HL-60 (cell line): ENCODE data around the gene ATXN7L1.

ENCODE experiments used
- DNase-seq, 2 experiments: peaks; one replicate each; pipeline ENCODE4 v3.0.0-alpha.2; 2010 to 2020; ENCODE audit warnings: low read depth in 1 of 2, low spot score in 1 of 2
- H3K27ac ChIP-seq: fragments of 250-450 bp; sonication (Bioruptor Pico); replicated peaks from 2 replicates; pipeline ENCODE4 v1.5.1; 2020; ENCODE audit warnings: mild to moderate bottlenecking, moderate library complexity
- H3K27me3 ChIP-seq: fragments of 250-450 bp; sonication (Bioruptor Pico); 2 replicates; pipeline ENCODE4 v1.5.1; 2021; ENCODE audit warnings: mild to moderate bottlenecking, moderate library complexity; ENCODE audit not compliant: insufficient read depth, poor library complexity, severe bottlenecking
- H3K4me3 ChIP-seq: replicated peaks from 2 replicates; pipeline ENCODE4 v1.5.1; 2011; ENCODE audit warnings: mild to moderate bottlenecking, control low read depth, low read length; ENCODE audit not compliant: insufficient read depth
- CTCF ChIP-seq: IDR thresholded peaks from one replicate; pipeline ENCODE4 v1.5.1; 2011; ENCODE audit warnings: low read length, control low read depth, inconsistent platforms; ENCODE audit not compliant: insufficient read depth
- GABPA ChIP-seq: IDR thresholded peaks from 2 replicates; pipeline ENCODE4 v1.6.1; 2012; ENCODE audit warnings: low read depth
- POLR2AphosphoS5 ChIP-seq: IDR thresholded peaks from 2 replicates; pipeline ENCODE4 v1.6.1; 2012; ENCODE audit warnings: low read depth
- REST ChIP-seq: IDR thresholded peaks from 2 replicates; pipeline ENCODE4 v1.6.1; 2012; ENCODE audit warnings: low read depth; ENCODE audit not compliant: insufficient replicate concordance
- SPI1 ChIP-seq: IDR thresholded peaks from 2 replicates; pipeline ENCODE4 v1.6.1; 2012; ENCODE audit warnings: low read depth, mild to moderate bottlenecking, borderline replicate concordance

ATXN7L1 gene

GRCh38 chr7:105654095-105654686, 222.2 kb downstream of the ATXN7L1 start:
- no peak for TF ChIP-seq REST
- no peak overlapping the region for H3K27ac ChIP-seq
- no peak for DNase-seq
- no peak overlapping the region for H3K4me3 ChIP-seq
- H3K27me3 ChIP-seq: no peaks in the 10 kb centered on the region

GRCh38 chr7:105653441-105654005, 222.9 kb downstream of the ATXN7L1 start:
- no peak overlapping the region for H3K4me3 ChIP-seq
- DNase-seq: no peak
- H3K27me3 ChIP-seq: no peaks in the 10 kb centered on the region
- no peak overlapping the region for H3K27ac ChIP-seq
- TF ChIP-seq GABPA (no peak), SPI1 (no peak), CTCF (no peak), REST (no peak), POLR2AphosphoS5 (no peak)

- no peaks in the 10 kb centered on the region for H3K27me3 ChIP-seq
- H3K4me3 ChIP-seq: no peak overlapping the region
- peak; percentile 24 to 70 for DNase-seq
- TF ChIP-seq CTCF (peak; percentile 90), SPI1 (no peak), REST (no peak), GABPA (no peak)
- no peak overlapping the region for H3K27ac ChIP-seq
Observed at GRCh38 chr7:105652359-105652993, 223.9 kb downstream of the ATXN7L1 start.
